DND-41 (cell line): ENCODE measurements around the gene IER5.
A peak's percentile ranks its signal among the peaks of the same experiment; 100 is the strongest.

Source experiments
- ATAC-seq: fragments of 200-7000 bp; cut with Tn5 transposase; 3 replicates; pipeline ENCODE4 v1.9.1; 2021; ENCODE audit warnings: low read depth; ENCODE audit not compliant: insufficient read depth
- DNase-seq: peaks from one replicate; pipeline ENCODE4 v3.0.0-alpha.2; 2020
- H2AFZ ChIP-seq: 2 replicates; pipeline ENCODE4 v1.6.0; 2012; ENCODE audit warnings: low read depth, low read length
- H3K27ac ChIP-seq: 2 replicates; pipeline ENCODE4 v1.5.1; 2012; ENCODE audit warnings: low read length, inconsistent platforms
- H3K27me3 ChIP-seq: fragments of 200-600 bp; sonication (generic); 2 replicates; pipeline ENCODE4 v1.6.0; 2012; ENCODE audit warnings: low read length, mild to moderate bottlenecking, inconsistent platforms; ENCODE audit not compliant: insufficient read depth, poor library complexity
- H3K36me3 ChIP-seq: 2 replicates; pipeline ENCODE4 v1.5.1; 2012; ENCODE audit warnings: low read length, inconsistent platforms; ENCODE audit not compliant: insufficient read depth
- H3K4me1 ChIP-seq: 2 replicates; pipeline ENCODE4 v1.5.1; 2012; ENCODE audit warnings: mild to moderate bottlenecking, low read length; ENCODE audit not compliant: insufficient read depth
- H3K4me2 ChIP-seq: 2 replicates; pipeline ENCODE4 v1.6.0; 2012; ENCODE audit warnings: mild to moderate bottlenecking, moderate library complexity, low read length, inconsistent platforms; ENCODE audit not compliant: insufficient read depth
- H3K4me3 ChIP-seq, 2 experiments: fragments of 200-600 bp in 1 of 2; shearing (Covaris generic) in 1 of 2; 2 replicates each; pipeline ENCODE4 v1.5.1; 2012 to 2016; ENCODE audit warnings: inconsistent platforms in 2 of 2, low read length in 2 of 2, mild to moderate bottlenecking in 2 of 2, low read depth in 1 of 2, moderate library complexity in 1 of 2
- H3K79me2 ChIP-seq: 2 replicates; pipeline ENCODE4 v1.6.0; 2012; ENCODE audit warnings: low read length, inconsistent platforms; ENCODE audit not compliant: insufficient read depth
- H3K9ac ChIP-seq: 2 replicates; pipeline ENCODE4 v1.6.0; 2012; ENCODE audit warnings: low read depth, mild to moderate bottlenecking, inconsistent platforms, low read length, moderate library complexity
- H3K9me3 ChIP-seq: 2 replicates; pipeline ENCODE4 v1.5.1; 2012; ENCODE audit warnings: low read length, moderate library complexity, mild to moderate bottlenecking, inconsistent platforms; ENCODE audit not compliant: insufficient read depth, severe bottlenecking
- H4K20me1 ChIP-seq: 2 replicates; pipeline ENCODE4 v1.6.0; 2012; ENCODE audit warnings: low read length; ENCODE audit not compliant: insufficient read depth
- EZH2 ChIP-seq: IDR thresholded peaks from 3 replicates; pipeline ENCODE4 v1.6.1; 2012; ENCODE audit warnings: borderline replicate concordance, low read depth, mild to moderate bottlenecking, moderate library complexity, low read length, inconsistent platforms; ENCODE audit not compliant: severe bottlenecking
- TF ChIP-seq, protein P1 (sequence below): IDR thresholded peaks from 2 replicates; pipeline ENCODE4 v1.5.1; 2012; ENCODE audit warnings: borderline replicate concordance, low read length, moderate library complexity, mild to moderate bottlenecking; ENCODE audit not compliant: poor library complexity, severe bottlenecking; ENCODE audit errors: extremely low read depth

Gene IER5

DNA sequence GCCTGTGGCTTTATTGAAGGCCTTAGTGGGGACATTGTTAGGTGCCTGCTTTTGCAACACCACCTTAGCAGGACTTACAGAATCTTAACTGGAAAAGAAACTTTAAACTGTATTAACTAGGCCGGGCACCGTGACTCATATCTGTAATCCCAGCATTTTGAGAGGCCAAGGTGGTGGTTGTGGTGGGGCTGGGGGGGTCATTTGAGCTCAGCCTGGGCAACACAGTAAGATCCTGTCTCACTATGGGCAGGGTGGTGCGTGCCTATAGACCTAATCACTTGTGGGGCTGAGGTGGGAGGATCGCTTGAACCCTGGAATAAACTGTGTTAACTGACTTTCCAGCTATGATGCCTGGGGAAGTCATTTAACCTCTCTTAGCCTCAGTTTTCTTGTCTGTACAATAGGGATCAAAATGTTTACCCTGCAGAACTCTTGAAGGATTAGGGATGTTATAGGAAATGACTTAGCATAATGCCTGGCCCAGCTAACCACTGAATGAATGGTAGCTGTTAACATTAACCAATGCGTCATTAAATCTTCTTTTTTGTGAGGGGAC lies 39.5 kb downstream of the IER5 start:
- H3K79me2 ChIP-seq: no peaks in the 10 kb centered on the region
- no peak for ATAC-seq
- no peaks in the 10 kb centered on the region for H4K20me1 ChIP-seq
- no peak overlapping the region for H2AFZ ChIP-seq
- H3K36me3 ChIP-seq: no peaks in the 10 kb centered on the region
- TF ChIP-seq EZH2: no peak
- TF ChIP-seq, protein P1, sequence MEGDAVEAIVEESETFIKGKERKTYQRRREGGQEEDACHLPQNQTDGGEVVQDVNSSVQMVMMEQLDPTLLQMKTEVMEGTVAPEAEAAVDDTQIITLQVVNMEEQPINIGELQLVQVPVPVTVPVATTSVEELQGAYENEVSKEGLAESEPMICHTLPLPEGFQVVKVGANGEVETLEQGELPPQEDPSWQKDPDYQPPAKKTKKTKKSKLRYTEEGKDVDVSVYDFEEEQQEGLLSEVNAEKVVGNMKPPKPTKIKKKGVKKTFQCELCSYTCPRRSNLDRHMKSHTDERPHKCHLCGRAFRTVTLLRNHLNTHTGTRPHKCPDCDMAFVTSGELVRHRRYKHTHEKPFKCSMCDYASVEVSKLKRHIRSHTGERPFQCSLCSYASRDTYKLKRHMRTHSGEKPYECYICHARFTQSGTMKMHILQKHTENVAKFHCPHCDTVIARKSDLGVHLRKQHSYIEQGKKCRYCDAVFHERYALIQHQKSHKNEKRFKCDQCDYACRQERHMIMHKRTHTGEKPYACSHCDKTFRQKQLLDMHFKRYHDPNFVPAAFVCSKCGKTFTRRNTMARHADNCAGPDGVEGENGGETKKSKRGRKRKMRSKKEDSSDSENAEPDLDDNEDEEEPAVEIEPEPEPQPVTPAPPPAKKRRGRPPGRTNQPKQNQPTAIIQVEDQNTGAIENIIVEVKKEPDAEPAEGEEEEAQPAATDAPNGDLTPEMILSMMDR: no peak
- H3K4me3 ChIP-seq: no peak overlapping the region
- no peak overlapping the region for H3K4me2 ChIP-seq
- no peaks in the 10 kb centered on the region; the same call in 1 of the 2 replicates for H3K4me1 ChIP-seq
- H3K27ac ChIP-seq: no peak overlapping the region
- DNase-seq: no peak
- H3K9ac ChIP-seq: no peak overlapping the region
- no peaks in the 10 kb centered on the region for H3K9me3 ChIP-seq
- no peaks in the 10 kb centered on the region for H3K27me3 ChIP-seq

- Histone ChIP-seq H3K79me2 (no peaks in the 10 kb centered on the region), H3K27ac (no peak overlapping the region), H3K9ac (no peak overlapping the region), H2AFZ (no peak overlapping the region), H3K9me3 (no peaks in the 10 kb centered on the region), H3K36me3 (no peaks in the 10 kb centered on the region), H3K4me1 (peaks cover 3% of the 10 kb centered on the region), H3K4me3 (no peak overlapping the region), H4K20me1 (no peaks in the 10 kb centered on the region), H3K4me2 (no peak overlapping the region), H3K27me3 (no peaks in the 10 kb centered on the region)
- DNase-seq: no peak
- TF ChIP-seq, protein P1: no peak
- TF ChIP-seq EZH2: no peak
- no peak for ATAC-seq
Measured at GRCh38 chr1:181128592-181129497, 40.3 kb downstream of the IER5 start.

DNA sequence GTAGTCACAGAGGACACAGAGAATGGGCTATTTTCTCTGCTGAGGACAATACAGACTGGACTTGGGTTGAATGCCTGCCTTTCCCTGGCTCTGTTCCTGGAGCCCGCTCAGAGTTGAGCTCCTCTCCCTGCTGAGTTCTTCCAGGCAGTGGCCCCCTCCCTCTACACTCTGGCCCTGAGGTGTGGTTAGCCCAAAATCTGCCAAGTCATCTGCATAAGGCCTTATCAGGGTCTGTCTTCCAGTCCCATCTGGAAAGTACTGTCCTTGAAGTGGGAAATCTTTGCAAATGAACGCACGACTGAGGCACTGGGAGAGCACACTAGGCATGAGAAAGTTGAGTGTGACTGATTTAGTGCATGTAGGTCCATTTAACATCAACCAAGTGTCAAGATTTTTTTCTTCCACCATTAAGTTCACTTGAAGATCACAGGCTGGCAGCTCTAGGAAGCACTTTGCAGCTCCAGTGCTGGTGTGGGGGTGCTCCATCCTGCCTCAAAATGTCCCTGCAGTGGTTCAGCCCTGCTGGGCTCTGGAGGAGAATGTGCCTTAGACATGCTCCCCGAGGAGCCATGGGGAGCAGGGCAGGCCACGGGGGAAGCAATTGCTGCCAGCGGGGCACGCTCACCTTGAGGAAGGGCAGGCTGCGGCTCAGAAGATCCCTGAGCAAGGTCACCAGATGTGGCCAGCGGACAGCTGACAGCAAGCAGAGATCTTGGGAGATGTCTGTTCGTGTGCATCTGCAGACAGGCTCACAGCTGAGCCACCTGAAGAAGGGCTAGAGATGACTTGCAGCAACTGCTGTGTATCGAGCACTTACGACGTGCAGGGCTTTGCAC lies 41.5 kb downstream of the IER5 start:
- H3K27me3 ChIP-seq: no peaks in the 10 kb centered on the region
- H3K9me3 ChIP-seq: no peaks in the 10 kb centered on the region
- H3K36me3 ChIP-seq: no peaks in the 10 kb centered on the region
- no peaks in the 10 kb centered on the region for H4K20me1 ChIP-seq
- H3K27ac ChIP-seq: no peak overlapping the region
- no peak for ATAC-seq
- no peak overlapping the region for H3K4me2 ChIP-seq
- H3K4me1 ChIP-seq: peaks cover 13% of the 10 kb centered on the region
- no peak for DNase-seq
- TF ChIP-seq EZH2: no peak
- no peak overlapping the region for H3K4me3 ChIP-seq
- H2AFZ ChIP-seq: peak overlapping the region; percentile 27; the same call in 1 of the 2 replicates
- no peak overlapping the region for H3K9ac ChIP-seq
- H3K79me2 ChIP-seq: no peaks in the 10 kb centered on the region
